ENCODE data around the gene TSC22D2.

The TSC22D2 gene

GRCh38 chr3:150428562-150428961 is 20.5 kb downstream of the TSC22D2 start:
- Histone ChIP-seq H3K4me1 (ENCODE audit: control insufficient read depth, insufficient read depth, low read length) (peaks cover 23% of the 10 kb centered on the region; the same call in 1 of the 2 replicates), H3K27me3 (ENCODE audit: control insufficient read depth, insufficient read depth, low read length) (no peaks in the 10 kb centered on the region), H3K4me3 (ENCODE audit: low read depth, low read length) (no peak overlapping the region), H3K9me3 (ENCODE audit: control insufficient read depth, insufficient read depth, low read depth, low read length) (no peaks in the 10 kb centered on the region), H3K36me3 (ENCODE audit: control insufficient read depth, insufficient read depth, low read length) (0 out of 2 replicates have a peak, but pooled peaks cover 6% of the 10 kb centered on the region), H3K27ac (ENCODE audit: low read depth, low read length) (no peak overlapping the region), H3K9ac (ENCODE audit: low read length) (no peak overlapping the region)

- Histone ChIP-seq H3K9me3 (ENCODE audit: control insufficient read depth, insufficient read depth, low read depth, low read length) (no peaks in the 10 kb centered on the region), H3K27ac (ENCODE audit: low read depth, low read length) (no peak overlapping the region), H3K4me3 (ENCODE audit: low read depth, low read length) (no peak overlapping the region), H3K27me3 (ENCODE audit: control insufficient read depth, insufficient read depth, low read length) (no peaks in the 10 kb centered on the region), H3K4me1 (ENCODE audit: control insufficient read depth, insufficient read depth, low read length) (peaks cover 34% of the 10 kb centered on the region; the same call in 1 of the 2 replicates), H3K36me3 (ENCODE audit: control insufficient read depth, insufficient read depth, low read length) (0 out of 2 replicates have a peak, but pooled peaks cover 3% of the 10 kb centered on the region), H3K9ac (ENCODE audit: low read length) (no peak overlapping the region)
Measured at GRCh38 chr3:150429767-150430671, 21.9 kb downstream of the TSC22D2 start.

DNA sequence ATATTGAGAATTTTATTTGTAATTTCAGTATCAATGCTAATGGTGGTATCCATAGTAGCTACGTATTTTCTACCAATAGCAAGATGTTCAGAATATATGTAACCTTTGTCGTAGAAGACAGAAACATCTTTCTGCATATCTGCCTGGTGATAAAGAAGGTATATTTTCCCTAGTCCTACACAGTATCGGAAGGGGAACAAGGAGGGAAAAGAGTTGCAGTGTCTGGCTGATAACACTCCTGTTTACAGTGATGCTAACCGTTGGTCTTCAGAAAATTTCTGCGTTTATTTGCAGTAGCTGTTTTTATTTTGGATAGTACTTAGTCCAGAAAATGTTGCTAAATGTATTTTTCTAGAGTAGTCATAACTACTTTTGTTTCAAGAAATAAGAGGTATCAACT is 25.2 kb downstream of the TSC22D2 start:
- Histone ChIP-seq H3K4me3 (ENCODE audit: low read depth, low read length) (no peak overlapping the region), H3K27me3 (ENCODE audit: control insufficient read depth, insufficient read depth, low read length) (no peaks in the 10 kb centered on the region), H3K36me3 (ENCODE audit: control insufficient read depth, insufficient read depth, low read length) (peaks cover 5% of the 10 kb centered on the region; the same call in 1 of the 2 replicates), H3K9ac (ENCODE audit: low read length) (no peak overlapping the region), H3K9me3 (ENCODE audit: control insufficient read depth, insufficient read depth, low read depth, low read length) (no peaks in the 10 kb centered on the region), H3K27ac (ENCODE audit: low read depth, low read length) (no peak overlapping the region), H3K4me1 (ENCODE audit: control insufficient read depth, insufficient read depth, low read length) (peaks cover 46% of the 10 kb centered on the region)

DNA sequence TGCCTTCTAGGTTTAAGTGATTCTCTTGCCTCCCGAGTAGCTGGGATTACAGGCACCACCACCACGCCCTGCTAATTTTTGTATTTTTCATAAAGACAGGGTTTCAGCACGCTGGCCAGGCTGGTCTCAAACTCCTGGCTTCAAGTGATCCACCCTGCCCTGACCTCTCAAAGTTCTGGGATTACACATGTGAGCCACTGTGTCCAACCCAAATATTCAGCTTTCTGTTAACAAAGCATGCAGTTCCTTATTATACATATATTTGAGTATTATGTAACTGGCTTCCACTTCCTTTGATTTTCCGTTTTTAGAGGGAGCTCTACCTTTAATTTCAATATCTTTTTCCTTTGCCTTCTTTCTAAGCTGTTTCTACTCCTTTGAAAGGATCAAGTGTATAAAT is 26.1 kb downstream of the TSC22D2 start:
- H3K4me1 ChIP-seq (ENCODE audit: control insufficient read depth, insufficient read depth, low read length) = peaks cover 39% of the 10 kb centered on the region
- no peak overlapping the region for H3K27ac ChIP-seq (ENCODE audit: low read depth, low read length)
- H3K27me3 ChIP-seq (ENCODE audit: control insufficient read depth, insufficient read depth, low read length) = no peaks in the 10 kb centered on the region
- no peak overlapping the region for H3K9ac ChIP-seq (ENCODE audit: low read length)
- H3K9me3 ChIP-seq (ENCODE audit: control insufficient read depth, insufficient read depth, low read depth, low read length) = no peaks in the 10 kb centered on the region
- peaks cover 3% of the 10 kb centered on the region; the same call in 1 of the 2 replicates for H3K36me3 ChIP-seq (ENCODE audit: control insufficient read depth, insufficient read depth, low read length)
- no peak overlapping the region for H3K4me3 ChIP-seq (ENCODE audit: low read depth, low read length)

DNA sequence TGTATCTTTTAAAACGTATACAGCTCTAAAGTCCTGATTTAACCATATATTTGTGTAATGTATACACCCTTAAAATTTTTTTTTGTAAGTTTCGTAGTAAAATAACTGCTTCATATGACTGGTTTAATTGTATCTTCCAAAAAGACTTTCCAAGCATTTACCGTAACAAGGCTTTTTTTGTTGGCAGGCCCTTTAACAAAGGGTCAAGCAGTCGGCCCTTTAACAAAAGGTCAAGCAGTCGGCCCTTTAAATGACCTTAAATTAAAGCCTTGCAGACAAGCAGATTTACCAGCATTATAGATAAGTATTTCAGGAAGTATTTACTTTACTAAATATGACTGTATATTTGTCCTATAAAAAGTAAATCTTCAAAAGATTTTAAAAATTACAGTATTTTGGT is 28.1 kb downstream of the TSC22D2 start:
- Histone ChIP-seq H3K27me3 (ENCODE audit: control insufficient read depth, insufficient read depth, low read length) (no peaks in the 10 kb centered on the region), H3K27ac (ENCODE audit: low read depth, low read length) (0 out of 2 replicates have a peak overlapping the region, but pooled peaks have one; percentile 42), H3K4me3 (ENCODE audit: low read depth, low read length) (no peak overlapping the region), H3K36me3 (ENCODE audit: control insufficient read depth, insufficient read depth, low read length) (peaks cover 3% of the 10 kb centered on the region; the same call in 1 of the 2 replicates), H3K4me1 (ENCODE audit: control insufficient read depth, insufficient read depth, low read length) (peaks cover 32% of the 10 kb centered on the region), H3K9ac (ENCODE audit: low read length) (no peak overlapping the region), H3K9me3 (ENCODE audit: control insufficient read depth, insufficient read depth, low read depth, low read length) (no peaks in the 10 kb centered on the region)

- H3K27ac ChIP-seq (ENCODE audit: low read depth, low read length) = no peak overlapping the region
Measured at GRCh38 chr3:150439657-150440056, 31.6 kb downstream of the TSC22D2 start.

DNA sequence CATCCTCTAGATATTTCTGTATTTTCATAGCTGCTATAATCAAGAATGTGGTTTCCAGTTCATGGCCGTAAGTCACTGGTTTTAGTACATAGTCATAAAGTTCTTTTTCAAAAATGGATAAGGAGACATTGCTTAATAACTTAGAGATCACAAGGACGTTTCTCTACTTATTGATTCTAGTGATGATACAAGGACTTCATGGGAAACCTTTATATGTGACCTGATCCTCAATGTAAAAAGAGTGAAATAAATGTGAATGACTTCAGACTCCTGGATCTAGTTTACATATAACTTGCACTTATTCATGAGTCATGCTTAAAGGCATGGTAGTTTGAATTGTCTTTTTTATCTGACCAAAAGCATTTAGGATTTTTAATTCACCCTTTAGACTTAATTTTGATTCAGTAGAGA is 35.2 kb downstream of the TSC22D2 start:
- Histone ChIP-seq H3K9me3 (ENCODE audit: control insufficient read depth, insufficient read depth, low read depth, low read length) (no peaks in the 10 kb centered on the region), H3K36me3 (ENCODE audit: control insufficient read depth, insufficient read depth, low read length) (peaks cover 16% of the 10 kb centered on the region), H3K27me3 (ENCODE audit: control insufficient read depth, insufficient read depth, low read length) (no peaks in the 10 kb centered on the region), H3K4me3 (ENCODE audit: low read depth, low read length) (no peak overlapping the region), H3K9ac (ENCODE audit: low read length) (no peak overlapping the region), H3K4me1 (ENCODE audit: control insufficient read depth, insufficient read depth, low read length) (no peaks in the 10 kb centered on the region; the same call in 1 of the 2 replicates), H3K27ac (ENCODE audit: low read depth, low read length) (no peak overlapping the region)

More at GRCh38 chr3:150439657-150440056, 31.6 kb downstream of the TSC22D2 start:
- no peaks in the 10 kb centered on the region for H3K9me3 ChIP-seq (ENCODE audit: control insufficient read depth, insufficient read depth, low read depth, low read length)
- peaks cover 18% of the 10 kb centered on the region for H3K36me3 ChIP-seq (ENCODE audit: control insufficient read depth, insufficient read depth, low read length)
- peaks cover 19% of the 10 kb centered on the region for H3K4me1 ChIP-seq (ENCODE audit: control insufficient read depth, insufficient read depth, low read length)
- H3K9ac ChIP-seq (ENCODE audit: low read length) = no peak overlapping the region
- H3K4me3 ChIP-seq (ENCODE audit: low read depth, low read length) = no peak overlapping the region
- no peaks in the 10 kb centered on the region for H3K27me3 ChIP-seq (ENCODE audit: control insufficient read depth, insufficient read depth, low read length)

GRCh38 chr3:150444371-150444770 is 36.3 kb downstream of the TSC22D2 start:
- H3K9me3 ChIP-seq (ENCODE audit: control insufficient read depth, insufficient read depth, low read depth, low read length) = no peaks in the 10 kb centered on the region
- no peak overlapping the region for H3K27ac ChIP-seq (ENCODE audit: low read depth, low read length)
- no peak overlapping the region for H3K9ac ChIP-seq (ENCODE audit: low read length)
- H3K4me3 ChIP-seq (ENCODE audit: low read depth, low read length) = no peak overlapping the region
- no peaks in the 10 kb centered on the region; the same call in 1 of the 2 replicates for H3K4me1 ChIP-seq (ENCODE audit: control insufficient read depth, insufficient read depth, low read length)
- peaks cover 16% of the 10 kb centered on the region for H3K36me3 ChIP-seq (ENCODE audit: control insufficient read depth, insufficient read depth, low read length)
- no peaks in the 10 kb centered on the region for H3K27me3 ChIP-seq (ENCODE audit: control insufficient read depth, insufficient read depth, low read length)

GRCh38 chr3:150446470-150446977 is 38.4 kb downstream of the TSC22D2 start:
- no peak overlapping the region for H3K9ac ChIP-seq (ENCODE audit: low read length)
- H3K4me3 ChIP-seq (ENCODE audit: low read depth, low read length) = no peak overlapping the region
- no peaks in the 10 kb centered on the region for H3K27me3 ChIP-seq (ENCODE audit: control insufficient read depth, insufficient read depth, low read length)
- H3K9me3 ChIP-seq (ENCODE audit: control insufficient read depth, insufficient read depth, low read depth, low read length) = no peaks in the 10 kb centered on the region
- H3K27ac ChIP-seq (ENCODE audit: low read depth, low read length) = no peak overlapping the region
- H3K4me1 ChIP-seq (ENCODE audit: control insufficient read depth, insufficient read depth, low read length) = peaks cover 4% of the 10 kb centered on the region; the same call in 1 of the 2 replicates
- H3K36me3 ChIP-seq (ENCODE audit: control insufficient read depth, insufficient read depth, low read length) = peaks cover 11% of the 10 kb centered on the region

- Histone ChIP-seq H3K27me3 (ENCODE audit: control insufficient read depth, insufficient read depth, low read length) (no peaks in the 10 kb centered on the region), H3K27ac (ENCODE audit: low read depth, low read length) (no peak overlapping the region), H3K4me1 (ENCODE audit: control insufficient read depth, insufficient read depth, low read length) (peaks cover 4% of the 10 kb centered on the region; the same call in 1 of the 2 replicates), H3K36me3 (ENCODE audit: control insufficient read depth, insufficient read depth, low read length) (peaks cover 7% of the 10 kb centered on the region; the same call in 1 of the 2 replicates), H3K4me3 (ENCODE audit: low read depth, low read length) (no peak overlapping the region), H3K9me3 (ENCODE audit: control insufficient read depth, insufficient read depth, low read depth, low read length) (no peaks in the 10 kb centered on the region), H3K9ac (ENCODE audit: low read length) (no peak overlapping the region)
Measured at GRCh38 chr3:150447084-150447483, 39.0 kb downstream of the TSC22D2 start.
